Small intestine (tissue), 7 donors: ENCODE measurements around the gene MARVELD2. TPM values are rescaled to one million over a fixed set of nuclear protein-coding genes. Genes with fewer than 3 reads are reported as not detected.
"Not testable (repeated sequence)": the region's sequence is repeated elsewhere in the genome, so short reads cannot be mapped to it uniquely, and the experiment has no call there.

Experiments used
- DNase-seq, 2 donors: peaks; one replicate each; pipeline versions ENCODE4 v3.0.0 to v3.0.0-alpha.2; 2013
- FAIRE-seq: peaks from 2 replicates; lab custom pipeline; 2012; peaks lifted over from hg19 to GRCh38; lab: Jason Lieb, UNC
- H3K27ac ChIP-seq, 3 donors: one replicate each; pipeline ENCODE4 v1.5.1; 2013; ENCODE audit warnings: low read length in 2 of 3, mild to moderate bottlenecking in 2 of 3, control low read depth in 1 of 3, inconsistent platforms in 1 of 3, low read depth in 1 of 3, moderate library complexity in 1 of 3
- H3K27me3 ChIP-seq, 3 donors: one replicate each; pipeline ENCODE4 v1.6.1; 2013; ENCODE audit warnings: low read length in 3 of 3, inconsistent platforms in 1 of 3; ENCODE audit not compliant: control insufficient read depth in 3 of 3, insufficient read depth in 3 of 3
- H3K36me3 ChIP-seq, 3 donors: one replicate each; pipeline ENCODE4 v1.6.1; 2013; ENCODE audit warnings: low read length in 3 of 3, inconsistent platforms in 1 of 3, low read depth in 1 of 3, mild to moderate bottlenecking in 1 of 3, moderate library complexity in 1 of 3; ENCODE audit not compliant: control insufficient read depth in 3 of 3, insufficient read depth in 2 of 3
- H3K4me1 ChIP-seq, 3 donors: one replicate each; pipeline ENCODE4 v1.6.1; 2013; ENCODE audit warnings: low read length in 2 of 3, inconsistent platforms in 1 of 3, low read depth in 1 of 3, mild to moderate bottlenecking in 1 of 3, moderate library complexity in 1 of 3; ENCODE audit not compliant: control insufficient read depth in 3 of 3, insufficient read depth in 2 of 3
- H3K4me3 ChIP-seq, 3 donors: one replicate each; pipeline ENCODE4 v1.5.1; 2013; ENCODE audit warnings: low read length in 3 of 3, control low read depth in 1 of 3, inconsistent platforms in 1 of 3, low read depth in 1 of 3, mild to moderate bottlenecking in 1 of 3, moderate library complexity in 1 of 3
- H3K9me3 ChIP-seq, 2 donors: one replicate each; pipeline ENCODE4 v1.6.1; 2013; ENCODE audit warnings: low read depth in 1 of 2, low read length in 1 of 2; ENCODE audit not compliant: control insufficient read depth in 2 of 2, insufficient read depth in 1 of 2
- WGBS, 3 donors: extraction: QIAGEN DNeasy Blood & Tissue Kit; methylation state at CpG; one replicate each; pipeline ENCODE4 v1.1.7; 2013; 5-methylcytosine and 5-hydroxymethylcytosine counted together
- polyA plus RNA-seq, 4 donors: library from polyadenylated mRNA; stranded (reverse) in 3 of 4; unstranded in 1 of 4; fragments of 200-250 nt in 3 of 4; fragments of 120-200 nt in 1 of 4; gene quantifications; one replicate each; pipeline versions ENCODE4 v1.2.1 to v1.2.3, GENCODE V29; 2013
- donor health status: healthy with polysubstance abuse.
- donor health status: control.
- donor health status: control.
- donor health status: Bipolar disorder and iron deficiency.
- donor health status: healthy.

The MARVELD2 gene
- polyA plus RNA-seq, 4 donors, result 6.2 to 52.2 (median 9.4) TPM

- FAIRE-seq, result no peak
- Histone ChIP-seq H3K9me3 (peaks cover 0 to 3% of the 10 kb centered on the region in 2 donors), H3K4me3 (peak overlapping the region in 1 of 3 donors; percentile 41), H3K36me3 (no peaks in the 10 kb centered on the region), H3K27me3 (no peaks in the 10 kb centered on the region), H3K27ac (peak overlapping the region; percentile 91 to 99 (median 91)), H3K4me1 (peaks cover 0 to 40% (median 4%) of the 10 kb centered on the region in 3 donors)
- DNase-seq, result peak; percentile 87 to 91
- 15 to 50% (median 25%) methylated on average over 8 of the region's 8 CpGs for WGBS, 3 donors
Measured at GRCh38 chr5:69454460-69455249, 39.7 kb downstream of the MARVELD2 start.

DNA sequence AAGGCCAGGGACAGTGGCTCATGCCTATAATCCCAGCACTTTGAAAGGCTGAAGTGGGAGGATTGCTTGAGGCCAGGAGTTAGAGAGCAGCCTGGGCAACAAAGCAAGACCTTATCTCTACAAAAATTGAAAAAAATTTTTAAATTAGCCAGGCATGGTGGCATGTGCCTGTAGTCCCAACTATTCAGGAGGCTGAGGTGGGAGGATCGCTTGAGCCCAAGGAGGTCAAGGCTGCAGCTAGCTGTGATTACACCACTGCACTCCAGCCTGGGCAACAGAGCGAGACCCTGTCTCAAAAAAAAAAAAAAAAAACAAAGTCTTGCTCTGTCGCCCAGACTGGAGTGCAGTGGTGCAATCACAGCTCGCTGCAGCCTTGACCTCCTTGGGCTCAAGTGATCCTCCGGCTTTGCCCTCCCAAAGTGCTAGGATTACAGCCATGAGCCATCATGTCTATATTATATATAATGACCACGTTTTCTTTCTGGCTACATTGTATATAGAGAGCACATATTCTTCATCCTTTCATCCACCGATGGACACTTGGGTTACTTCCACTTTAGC is 40.6 kb downstream of the MARVELD2 start:
- peak in 1 of 2 donors; percentile 30 for DNase-seq
- peaks cover 0 to 34% (median 4%) of the 10 kb centered on the region in 3 donors for H3K4me1 ChIP-seq
- H3K27ac ChIP-seq, result peak overlapping the region; percentile 35 to 99 (median 91)
- WGBS, 3 donors, result 81 to 88% (median 84%) methylated on average over 7 of the region's 7 CpGs
- H3K27me3 ChIP-seq, H3K4me3 ChIP-seq, H3K9me3 ChIP-seq, FAIRE-seq, H3K36me3 ChIP-seq: not testable (repeated sequence)

DNA sequence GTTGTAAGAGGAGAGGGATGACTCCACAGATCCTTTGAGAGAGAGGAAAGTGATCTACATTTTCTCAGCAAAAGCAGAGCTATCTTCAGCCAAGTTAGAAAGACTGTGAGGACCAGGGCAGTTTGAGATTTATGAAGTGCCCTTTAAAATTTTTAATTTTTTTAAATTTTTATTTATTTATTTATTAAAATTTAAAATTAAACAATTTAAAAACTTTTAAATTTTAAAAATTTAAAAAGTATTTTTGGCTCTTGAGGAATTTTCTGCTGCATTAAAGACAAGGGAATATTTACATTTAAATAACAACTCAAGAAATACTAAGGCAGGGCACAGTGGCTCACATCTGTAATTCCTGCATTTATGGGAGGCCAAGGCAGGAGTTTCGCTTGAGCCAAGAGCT is 47.3 kb downstream of the MARVELD2 start:
- Histone ChIP-seq H3K36me3 (no peaks in the 10 kb centered on the region), H3K9me3 (peaks cover 0 to 3% of the 10 kb centered on the region in 2 donors), H3K27ac (no peak overlapping the region), H3K4me3 (no peak overlapping the region), H3K4me1 (no peaks in the 10 kb centered on the region), H3K27me3 (no peaks in the 10 kb centered on the region)
- DNase-seq (no peak), FAIRE-seq (no peak)
- 95 to 100% (median 100%) methylated on average over 1 of the region's 1 CpG for WGBS, 3 donors

- not testable (repeated sequence) for H3K4me1 ChIP-seq, H3K4me3 ChIP-seq, FAIRE-seq, DNase-seq, H3K9me3 ChIP-seq, H3K27ac ChIP-seq, H3K27me3 ChIP-seq, H3K36me3 ChIP-seq
- 88 to 93% (median 90%) methylated on average over 3 of the region's 3 CpGs for WGBS, 3 donors
Measured at GRCh38 chr5:69466375-69466774, 51.5 kb downstream of the MARVELD2 start.

GRCh38 chr5:69467442-69468225 is 52.7 kb downstream of the MARVELD2 start:
- Histone ChIP-seq H3K4me1 (no peaks in the 10 kb centered on the region), H3K9me3 (peaks cover 0 to 3% of the 10 kb centered on the region in 2 donors), H3K36me3 (no peaks in the 10 kb centered on the region), H3K27me3 (no peaks in the 10 kb centered on the region), H3K27ac (no peak overlapping the region), H3K4me3 (no peak overlapping the region)
- FAIRE-seq, result no peak
- DNase-seq, result no peak
- WGBS, 3 donors, result 80 to 91% (median 84%) methylated on average over 8 of the region's 8 CpGs

DNA sequence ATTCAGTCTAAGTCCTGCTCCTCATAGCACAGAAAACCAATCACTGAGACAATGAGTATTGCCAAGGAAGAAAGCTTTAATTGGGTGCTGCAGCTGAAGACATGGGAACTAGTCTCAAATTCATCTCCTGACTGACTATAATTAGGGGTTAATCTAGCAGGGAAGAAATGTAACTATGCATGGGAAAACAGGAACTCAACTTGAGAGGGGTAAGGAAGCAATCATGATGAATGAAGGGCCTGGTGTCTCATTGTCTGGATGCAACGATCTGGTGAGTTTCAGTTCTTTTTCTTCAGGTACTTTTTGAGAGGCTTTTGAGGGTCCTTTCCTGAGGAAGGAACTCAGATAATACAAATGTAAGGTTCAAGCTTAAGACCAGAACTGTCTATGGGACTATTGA is 53.7 kb downstream of the MARVELD2 start:
- Histone ChIP-seq H3K36me3 (no peaks in the 10 kb centered on the region), H3K27ac (no peak overlapping the region), H3K4me3 (no peak overlapping the region), H3K9me3 (peaks cover 0 to 3% of the 10 kb centered on the region in 2 donors), H3K4me1 (no peaks in the 10 kb centered on the region), H3K27me3 (no peaks in the 10 kb centered on the region)
- no peak for FAIRE-seq
- no peak for DNase-seq
- 36 to 89% (median 57%) methylated on average over 1 of the region's 1 CpG for WGBS, 3 donors

GRCh38 chr5:69471516-69471915 is 56.6 kb downstream of the MARVELD2 start:
- not testable (repeated sequence) for DNase-seq, H3K4me1 ChIP-seq, H3K27ac ChIP-seq, H3K4me3 ChIP-seq, H3K9me3 ChIP-seq, H3K36me3 ChIP-seq, H3K27me3 ChIP-seq, FAIRE-seq
- 90 to 98% (median 94%) methylated on average over 6 of the region's 6 CpGs for WGBS, 3 donors

GRCh38 chr5:69472535-69473143 is 57.7 kb downstream of the MARVELD2 start:
- H3K4me1 ChIP-seq, H3K9me3 ChIP-seq, H3K4me3 ChIP-seq, H3K27me3 ChIP-seq, H3K27ac ChIP-seq, FAIRE-seq, DNase-seq, H3K36me3 ChIP-seq: not testable (repeated sequence)
- 87 to 91% (median 88%) methylated on average over 16 of the region's 16 CpGs for WGBS, 3 donors
